Measurements from ENCODE around the gene C10orf71.

C10orf71 gene

DNA sequence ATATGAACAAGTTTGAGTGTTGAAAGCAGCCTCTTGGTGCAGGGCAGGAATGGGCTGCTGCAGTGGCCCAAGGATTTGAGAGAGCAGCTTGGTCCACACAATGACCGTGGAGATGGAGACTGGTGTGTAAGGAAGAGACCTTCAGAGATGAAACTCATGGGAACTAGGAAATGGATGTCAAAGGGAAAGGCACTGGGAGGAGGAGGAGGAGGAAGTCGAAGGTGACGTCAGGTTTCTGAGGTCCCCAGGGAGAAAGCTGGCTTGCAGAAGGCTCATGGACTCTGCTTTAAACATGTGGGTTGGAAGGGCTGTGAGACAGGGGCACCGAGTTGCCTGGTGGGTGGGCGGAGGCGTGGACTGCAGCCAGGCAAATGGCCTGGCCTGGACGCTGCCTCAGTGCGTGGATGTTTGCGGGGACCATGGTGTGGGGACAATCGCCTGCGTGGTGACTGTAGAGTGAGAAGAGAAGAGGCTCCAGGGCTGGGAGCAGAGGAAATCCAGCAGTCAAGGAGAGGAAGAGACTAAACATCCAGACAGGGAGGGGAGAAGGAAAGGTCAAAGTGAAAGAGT is 14.6 kb downstream of the C10orf71 start:
- no peak for DNase-seq (ENCODE audit: low read depth)

DNA sequence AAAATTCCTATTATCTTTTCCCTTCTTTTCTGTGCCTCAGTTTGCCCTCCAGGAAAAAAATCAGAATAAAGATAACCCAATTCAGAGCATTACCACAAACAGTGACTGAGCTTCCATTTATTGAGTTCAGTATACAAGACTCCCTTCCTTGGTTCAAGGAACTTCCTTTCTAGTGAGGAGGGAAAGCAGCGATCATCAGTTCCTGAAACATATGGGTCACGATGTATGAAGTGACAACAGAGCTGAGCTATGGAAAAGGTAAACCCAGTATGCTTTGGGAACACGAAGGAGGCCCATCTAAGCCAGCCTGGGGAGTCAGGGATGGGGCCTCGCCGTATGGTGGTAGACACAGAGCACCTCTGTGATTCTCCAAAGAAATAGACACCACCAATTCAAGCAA is 15.8 kb downstream of the C10orf71 start:
- DNase-seq (ENCODE audit: low read depth) = no peak

DNA sequence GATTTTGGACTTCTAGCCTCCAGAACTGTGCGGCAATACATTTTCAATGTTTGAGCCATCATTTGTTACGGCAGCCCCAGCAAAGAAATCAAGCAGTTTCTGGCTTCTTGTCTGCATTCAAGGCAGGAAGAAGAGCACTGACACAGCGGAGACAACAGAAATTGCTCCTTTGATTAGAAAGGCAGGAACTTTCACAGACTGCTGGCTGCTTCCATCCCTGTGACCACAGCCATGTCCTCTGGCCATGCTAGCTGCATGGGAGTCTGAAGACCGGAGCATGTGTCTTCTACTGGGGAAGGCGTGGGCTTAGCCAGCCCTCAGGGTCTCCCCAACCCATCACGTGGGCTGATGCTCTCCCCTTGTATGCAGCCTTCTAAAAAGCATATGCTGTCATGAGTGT is 19.1 kb downstream of the C10orf71 start:
- DNase-seq (ENCODE audit: low read depth) = no peak

DNA sequence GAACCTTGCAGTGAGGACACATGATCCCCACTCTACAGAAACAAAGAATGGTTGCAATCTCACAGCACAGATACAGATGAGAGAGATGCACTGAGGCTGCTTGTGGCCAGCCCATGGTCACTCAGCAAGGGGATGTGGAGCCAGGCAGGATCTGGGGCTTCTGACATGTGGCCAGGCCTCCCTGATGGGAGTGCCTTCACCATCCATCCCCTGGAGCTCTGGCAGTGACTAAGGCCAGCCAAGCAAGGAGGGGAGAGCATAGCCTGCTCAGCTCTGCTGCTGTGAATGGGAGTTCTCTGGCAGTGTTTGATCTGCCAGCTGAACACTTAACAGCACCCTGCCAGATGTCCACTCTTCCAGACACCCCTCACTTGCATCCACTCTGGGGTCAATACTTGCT is 19.8 kb downstream of the C10orf71 start:
- DNase-seq (ENCODE audit: low read depth) = no peak

DNA sequence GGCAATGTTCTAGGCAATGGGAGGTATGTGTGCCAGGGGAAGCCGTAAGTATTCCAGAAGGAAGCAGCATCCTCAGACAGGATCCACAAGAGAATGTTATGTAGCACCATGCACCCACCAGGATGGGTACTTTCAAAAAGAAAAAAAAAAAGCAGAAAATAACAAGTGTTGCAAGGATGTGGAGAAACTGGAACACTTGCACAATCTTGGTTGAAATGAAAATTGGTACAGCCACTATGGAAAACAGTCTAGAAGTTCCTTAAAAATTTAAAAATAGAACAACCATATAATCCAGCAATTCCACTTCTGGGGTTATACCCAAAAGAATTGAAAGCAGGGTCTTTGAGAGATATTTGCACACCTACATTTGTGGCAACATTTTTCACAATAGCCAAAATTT is 20.2 kb downstream of the C10orf71 start:
- DNase-seq (ENCODE audit: low read depth) = no peak

DNA sequence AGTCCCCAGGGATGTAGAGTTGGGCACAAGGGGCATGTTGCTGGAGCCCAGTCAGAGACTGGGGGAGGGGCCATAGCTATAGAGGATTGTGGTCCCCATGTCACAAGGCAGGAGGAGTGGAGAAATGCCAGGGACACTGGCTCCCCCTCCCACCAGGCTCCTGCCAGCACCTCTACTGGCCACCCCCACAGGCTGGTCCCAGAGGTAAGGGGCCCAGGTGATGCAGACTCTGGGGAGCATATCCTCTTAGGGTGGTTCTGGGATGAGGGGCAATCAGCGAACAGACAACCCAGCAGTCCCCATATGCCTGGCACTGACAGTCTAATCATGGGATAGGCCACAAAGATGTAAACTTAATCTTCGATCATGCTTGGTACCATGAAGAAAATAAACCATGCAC is 21.2 kb downstream of the C10orf71 start:
- DNase-seq (ENCODE audit: low read depth) = no peak

DNA sequence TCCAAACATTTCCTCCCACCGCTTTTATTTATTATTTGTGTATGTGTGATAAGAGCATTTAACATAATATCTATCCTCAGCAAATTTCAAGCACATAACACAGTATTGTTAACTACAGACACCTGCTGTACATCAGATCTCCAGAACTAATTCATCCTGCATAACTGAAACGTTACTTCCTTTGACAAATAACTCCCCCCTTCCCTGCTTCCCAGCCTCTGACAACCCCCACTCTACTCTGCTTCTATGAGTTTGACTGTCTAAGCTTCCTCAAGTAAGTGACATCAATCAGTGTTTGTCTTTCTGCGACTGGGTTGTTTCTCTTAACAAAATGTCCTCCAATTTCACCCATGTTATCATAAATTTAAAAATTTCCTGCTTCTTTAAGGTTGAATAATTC is 22.1 kb downstream of the C10orf71 start:
- DNase-seq (ENCODE audit: low read depth) = no peak

DNA sequence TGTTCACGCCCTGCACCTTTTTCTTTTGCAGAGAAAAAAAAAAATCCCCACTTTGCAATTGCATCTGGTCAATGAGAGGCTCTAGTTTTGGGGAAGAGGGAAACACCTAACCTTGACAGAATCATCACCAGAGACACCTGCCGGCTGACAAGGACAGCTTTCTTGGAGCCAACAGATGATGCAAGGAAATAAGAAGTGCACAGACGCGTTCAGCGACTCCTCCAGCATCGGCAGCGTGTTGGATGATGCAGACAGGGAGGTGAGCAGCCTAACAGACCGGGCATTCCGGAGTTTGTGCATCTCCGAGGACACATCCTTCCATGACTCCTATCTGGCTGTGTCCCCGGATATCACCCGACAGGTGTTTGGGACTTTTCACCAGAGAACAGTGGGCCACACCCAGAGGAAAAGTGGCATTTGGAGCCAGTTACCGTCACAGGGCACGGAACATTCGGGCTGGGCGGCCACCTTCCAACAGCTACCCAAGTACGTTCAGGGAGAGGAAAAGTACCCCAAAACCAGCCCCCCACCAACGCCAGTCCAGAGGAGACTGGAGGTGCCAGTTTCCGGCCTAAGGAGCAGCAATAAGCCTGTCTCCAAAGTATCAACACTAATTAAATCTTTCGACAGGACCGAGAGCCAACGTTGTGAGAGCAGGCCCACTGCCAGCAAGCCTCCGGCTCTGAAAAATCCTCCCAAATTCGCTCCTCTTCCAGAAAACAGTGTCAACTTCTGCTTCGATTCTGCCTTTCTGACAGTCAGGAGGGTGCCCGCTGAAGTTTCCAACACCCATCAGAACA is 23.6 kb downstream of the C10orf71 start:
- no peak for DNase-seq (ENCODE audit: low read depth)

DNA sequence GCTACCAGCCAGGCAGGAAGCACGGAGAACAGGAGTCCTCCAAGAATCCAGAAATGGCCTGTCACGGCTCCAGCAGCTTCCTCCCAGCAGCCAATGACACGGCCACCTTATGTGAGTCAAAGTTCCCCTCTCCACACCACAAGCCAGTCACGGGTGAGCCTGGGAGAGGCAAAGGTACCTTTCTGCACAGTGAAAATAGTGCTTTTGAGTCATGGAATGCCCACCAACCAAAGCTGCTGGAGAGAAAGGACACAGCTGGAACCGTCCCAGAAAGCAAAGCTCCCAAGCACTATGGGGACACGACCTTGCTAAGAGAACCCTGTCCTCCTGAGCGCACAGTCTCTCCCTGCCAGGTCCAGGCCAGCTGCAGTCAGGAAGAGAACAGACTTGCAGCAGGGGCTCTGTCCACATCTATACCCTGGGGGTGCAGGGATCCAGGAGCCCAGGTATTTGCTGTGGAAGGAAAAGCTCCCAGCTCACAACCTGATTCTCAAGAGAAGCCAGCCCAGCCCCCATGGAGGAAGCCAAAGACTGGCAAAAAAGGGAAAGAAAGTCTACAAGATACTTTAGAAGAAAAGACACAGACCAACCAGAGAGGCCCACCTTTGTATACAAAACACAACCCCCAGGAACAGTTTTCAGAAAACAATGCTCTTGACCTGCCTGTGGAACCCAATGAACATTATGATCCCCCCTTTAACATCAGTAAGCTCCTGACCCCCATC is 24.4 kb downstream of the C10orf71 start:
- no peak for DNase-seq (ENCODE audit: low read depth)

DNA sequence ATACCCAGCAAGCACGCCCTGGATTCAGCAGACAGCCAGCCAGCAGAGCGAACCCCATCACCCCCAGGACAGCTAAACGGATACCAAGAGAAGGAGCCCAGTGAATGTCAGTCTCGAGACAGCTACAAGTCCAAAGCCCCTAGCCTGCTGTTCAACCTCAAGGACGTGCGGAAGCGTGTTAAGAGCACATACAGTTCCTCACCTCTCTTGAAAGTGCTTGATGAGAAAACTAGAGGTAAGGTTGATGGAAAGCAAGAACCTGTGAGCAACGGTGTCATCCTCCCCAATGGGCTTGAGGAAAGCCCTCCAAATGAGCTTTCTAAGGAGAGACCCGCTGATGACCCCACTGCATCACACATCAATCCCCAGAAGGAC is 24.9 kb downstream of the C10orf71 start:
- no peak for DNase-seq (ENCODE audit: low read depth)

DNA sequence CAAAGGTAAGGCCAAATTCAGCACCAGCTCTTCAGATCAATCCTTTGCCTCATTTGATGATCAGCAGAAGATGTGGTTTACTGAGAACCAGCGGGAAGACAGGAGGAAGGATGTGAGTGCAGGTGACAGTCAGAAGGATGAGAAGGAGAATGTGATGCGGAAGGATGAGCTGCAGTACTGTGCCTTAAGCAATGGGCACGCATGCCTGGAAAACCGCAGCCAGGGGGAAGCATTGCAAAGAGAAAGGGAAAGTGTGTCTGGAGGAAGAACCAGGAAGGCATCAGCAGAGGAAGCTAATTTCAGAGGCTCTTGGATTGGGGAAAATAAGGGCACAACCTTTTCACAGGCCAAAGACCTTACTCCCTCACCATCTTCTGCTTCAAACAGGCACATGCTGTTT is 25.7 kb downstream of the C10orf71 start:
- DNase-seq (ENCODE audit: low read depth) = no peak

DNA sequence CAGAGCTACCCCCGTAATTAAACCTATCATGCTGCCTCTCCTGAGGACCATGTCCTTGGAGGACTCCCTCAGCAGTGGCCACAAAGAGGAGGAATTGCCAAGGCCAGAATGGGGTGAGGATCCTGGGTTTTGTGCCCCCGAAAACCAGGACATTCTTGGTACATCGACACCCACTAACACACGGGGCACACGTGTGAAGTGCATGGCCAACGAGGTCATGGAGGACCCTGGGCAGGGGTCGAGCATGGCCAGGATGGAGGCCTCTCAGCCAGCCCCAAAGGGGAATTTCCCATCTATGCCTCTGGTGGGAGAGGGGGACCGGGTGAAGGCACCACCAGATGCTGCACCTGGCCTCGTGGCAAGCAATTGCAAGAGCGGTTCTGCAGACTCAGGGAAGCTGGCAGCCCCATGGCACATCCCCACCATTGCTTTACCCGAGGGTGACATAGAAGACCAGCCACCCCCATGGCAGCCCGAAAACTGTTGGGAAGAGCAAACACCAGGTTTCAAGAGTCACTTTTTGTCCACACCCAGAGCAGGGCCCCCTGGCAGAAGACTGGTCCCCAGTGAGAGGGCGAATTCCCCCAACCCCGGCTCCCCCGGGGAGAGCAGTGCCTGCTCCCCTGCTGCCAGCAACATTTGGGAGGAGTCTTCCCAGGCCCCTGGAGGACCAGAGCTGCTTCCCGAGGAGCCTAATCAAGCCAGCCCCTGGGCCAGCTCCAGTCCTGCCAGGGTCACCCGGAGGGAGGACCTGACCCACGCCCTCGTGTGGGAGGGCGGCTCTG is 26.4 kb downstream of the C10orf71 start:
- DNase-seq (ENCODE audit: low read depth) = no peak

DNA sequence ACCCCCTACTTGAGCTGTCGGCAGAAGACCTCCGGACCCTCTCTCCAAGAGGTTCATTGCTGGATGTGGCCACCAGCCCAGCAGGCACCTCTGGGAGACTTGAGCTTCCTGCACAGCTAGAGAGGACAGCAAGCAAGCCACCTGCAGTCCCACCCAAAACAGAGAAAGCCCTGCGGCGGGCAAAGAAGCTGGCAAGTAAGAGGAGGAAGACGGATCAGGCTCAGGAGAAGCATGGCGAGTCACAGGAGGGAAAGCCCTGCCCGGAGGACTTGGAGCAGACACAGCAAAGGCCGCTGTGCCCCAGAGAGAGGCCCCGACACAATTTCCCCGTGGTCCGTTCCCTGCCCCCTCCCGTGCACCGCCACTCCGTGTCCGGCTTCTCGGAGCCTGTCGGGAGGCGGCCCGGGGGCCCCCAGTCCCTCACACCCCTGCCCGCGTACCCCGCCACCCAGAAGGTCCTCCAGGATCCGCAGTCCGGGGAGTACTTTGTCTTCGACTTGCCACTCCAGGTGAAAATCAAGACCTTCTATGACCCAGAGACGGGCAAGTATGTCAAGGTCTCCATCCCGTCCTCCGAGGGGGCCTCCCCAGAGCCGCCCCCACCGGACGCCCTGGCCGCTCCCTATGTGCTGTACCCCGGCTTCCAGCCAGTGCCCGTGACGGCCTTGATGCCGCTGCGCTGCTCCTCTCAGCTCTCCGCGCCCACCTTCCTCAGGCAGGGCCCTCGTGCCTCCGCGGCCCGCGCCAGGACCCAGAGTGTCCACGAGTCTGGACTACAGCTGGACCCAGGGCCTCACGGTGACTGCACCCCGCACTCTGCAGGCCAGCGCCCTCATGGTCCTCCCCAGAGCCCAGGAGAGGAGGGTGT is 27.2 kb downstream of the C10orf71 start:
- DNase-seq (ENCODE audit: low read depth) = no peak

DNA sequence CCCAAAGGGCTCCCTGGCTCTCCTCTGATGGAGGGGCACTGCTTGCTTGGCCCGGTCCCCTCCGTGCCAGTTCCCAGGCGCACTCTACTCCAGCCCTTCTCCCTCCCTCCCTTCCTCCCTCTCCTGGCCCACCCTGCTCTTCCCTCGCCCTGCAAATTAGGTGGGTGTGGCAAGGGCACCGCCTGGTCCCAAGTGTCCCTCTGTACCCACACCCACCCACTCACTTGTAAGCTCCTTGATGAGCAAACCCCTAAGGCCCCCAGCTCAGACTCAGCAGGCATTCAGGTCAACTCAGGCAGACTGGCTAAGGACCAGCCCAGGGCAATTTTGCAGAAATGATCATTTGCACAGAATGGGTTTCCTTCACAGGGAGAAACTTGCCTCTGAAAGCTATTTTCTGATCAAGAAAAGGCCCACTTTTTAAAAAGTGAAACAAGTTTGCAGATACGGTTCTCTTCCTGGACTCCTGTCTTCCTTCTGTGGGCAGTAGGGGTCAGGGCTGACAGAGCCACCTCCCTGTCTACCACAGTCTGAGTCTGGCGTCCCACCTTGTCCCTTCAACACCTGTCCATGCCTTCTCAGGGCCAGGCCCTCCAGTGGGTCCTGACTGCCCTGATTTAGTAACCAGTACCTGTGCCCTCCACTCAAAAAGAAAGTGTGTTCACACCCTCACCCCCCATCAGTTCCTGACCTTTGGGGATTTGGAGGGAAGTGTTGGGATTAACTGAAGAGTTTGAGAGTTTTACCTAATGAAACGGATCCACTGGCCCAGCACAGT is 28.3 kb downstream of the C10orf71 start:
- no peak for DNase-seq (ENCODE audit: low read depth)

DNA sequence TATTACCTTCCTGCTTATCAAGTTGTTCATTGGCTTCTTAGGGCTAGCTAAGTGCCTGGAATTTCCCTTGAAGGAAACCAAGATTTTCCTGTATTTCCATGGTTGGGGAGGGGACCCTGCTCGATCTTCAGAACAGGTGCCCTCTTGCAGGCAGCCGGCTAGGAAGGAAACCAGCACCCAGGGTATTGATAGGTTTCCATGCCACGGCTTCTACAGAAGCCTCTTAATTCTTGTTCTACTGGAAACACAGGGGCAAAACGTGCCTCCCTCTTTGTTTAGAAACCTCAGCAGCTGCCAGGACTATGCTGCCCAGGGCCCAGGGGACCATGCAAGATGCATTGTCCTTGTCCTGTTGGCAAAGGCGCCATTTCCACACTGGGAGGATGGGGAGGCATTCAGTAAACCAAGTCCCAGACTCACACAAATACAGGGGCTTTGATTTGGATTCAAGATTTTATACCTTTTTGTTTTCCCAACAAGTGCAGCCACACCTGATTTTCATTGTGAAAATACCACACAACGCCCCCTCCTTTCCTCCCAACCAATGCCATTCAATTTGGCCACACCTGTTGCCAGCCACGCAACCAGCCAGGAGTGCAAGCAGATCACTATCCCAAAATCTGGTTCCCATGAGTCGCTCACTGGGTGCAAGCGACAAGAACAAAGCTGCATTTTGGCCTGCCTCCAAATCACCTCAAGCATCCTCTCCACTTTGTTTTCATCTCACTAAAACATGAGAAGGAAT is 29.6 kb downstream of the C10orf71 start:
- no peak for DNase-seq (ENCODE audit: low read depth)

DNA sequence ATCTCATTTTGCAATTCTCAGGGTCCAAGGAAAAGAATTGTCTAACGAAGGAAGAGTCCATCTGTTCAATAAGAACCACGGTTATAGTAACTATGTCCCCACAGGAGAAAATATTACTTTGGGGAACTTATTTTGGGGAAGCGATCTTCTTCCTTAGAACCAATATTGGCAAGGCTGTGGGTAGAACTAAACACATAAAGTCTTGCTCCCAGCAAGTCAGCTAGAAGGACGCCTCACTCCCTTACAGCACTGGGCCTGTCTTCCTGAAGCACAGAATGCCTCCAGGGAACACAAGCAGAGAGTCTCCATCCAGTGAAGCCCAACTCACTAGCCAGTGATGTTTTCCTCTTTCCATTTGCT is 30.2 kb downstream of the C10orf71 start:
- DNase-seq (ENCODE audit: low read depth) = no peak

DNA sequence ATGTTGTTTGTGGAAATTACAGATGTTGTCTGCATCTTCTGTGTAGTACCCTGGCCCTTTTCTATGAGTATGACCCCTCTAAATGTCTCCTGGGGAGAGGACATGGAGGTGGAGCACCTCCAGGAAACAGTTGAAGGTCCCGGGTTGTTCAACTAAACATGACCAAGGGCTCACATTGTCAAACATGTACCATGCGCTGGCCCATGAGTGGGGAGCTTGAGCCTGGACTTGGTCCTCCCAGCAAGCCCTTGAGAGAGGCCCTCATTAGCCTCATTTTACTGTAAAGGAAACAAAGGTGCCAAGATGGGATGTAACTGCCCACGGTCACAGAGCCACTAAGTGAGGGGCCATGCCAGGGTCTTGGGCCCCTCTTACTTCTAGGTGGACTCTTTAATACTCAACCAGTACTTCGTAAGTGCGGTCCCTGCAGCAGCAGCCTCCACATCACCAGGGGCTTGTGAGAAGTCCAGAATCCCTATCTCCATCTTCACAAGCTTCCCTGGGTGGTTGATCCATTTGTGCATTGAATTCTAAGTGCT is 31.2 kb downstream of the C10orf71 start:
- no peak for DNase-seq (ENCODE audit: low read depth)

DNA sequence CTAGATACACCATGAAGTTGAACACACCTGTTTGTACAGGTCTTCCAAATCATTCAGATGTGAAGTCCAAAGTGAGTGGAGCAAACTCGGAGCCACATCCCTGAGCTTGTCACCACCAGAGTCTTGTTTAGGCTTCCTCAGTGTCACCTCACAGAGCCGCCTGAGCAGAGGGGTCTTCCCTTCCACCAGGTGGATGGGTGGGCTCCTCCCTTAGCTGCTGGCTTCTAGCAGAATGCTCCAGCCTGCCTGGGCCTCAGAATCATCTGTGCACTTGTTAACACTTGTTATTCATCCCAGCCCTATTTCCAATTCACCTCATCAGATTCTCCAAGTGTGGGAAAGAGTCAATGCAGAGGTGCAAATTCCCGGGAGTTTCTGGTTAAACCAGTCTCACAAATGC is 32.5 kb downstream of the C10orf71 start:
- DNase-seq (ENCODE audit: low read depth) = no peak

DNA sequence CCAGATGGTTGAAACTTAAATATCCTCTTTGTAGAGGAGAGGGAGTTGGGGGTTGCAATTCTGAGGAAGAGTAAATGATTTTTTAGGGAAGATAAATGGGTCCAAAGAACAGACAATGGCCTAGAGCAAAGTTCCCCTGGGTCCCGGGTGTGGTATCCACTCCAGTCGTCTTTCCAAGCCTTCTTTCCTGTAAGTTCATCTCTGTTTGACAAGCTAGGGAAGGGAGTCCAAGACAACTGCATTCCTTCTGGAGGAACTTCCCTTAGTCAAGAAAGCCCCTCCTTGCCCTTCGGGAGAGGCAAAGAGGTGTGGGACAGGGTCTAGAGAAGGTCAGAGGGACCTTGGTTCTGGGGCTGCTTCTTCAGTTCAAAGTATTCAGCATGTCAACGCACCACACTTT is 33.4 kb downstream of the C10orf71 start:
- no peak for DNase-seq (ENCODE audit: low read depth)

DNA sequence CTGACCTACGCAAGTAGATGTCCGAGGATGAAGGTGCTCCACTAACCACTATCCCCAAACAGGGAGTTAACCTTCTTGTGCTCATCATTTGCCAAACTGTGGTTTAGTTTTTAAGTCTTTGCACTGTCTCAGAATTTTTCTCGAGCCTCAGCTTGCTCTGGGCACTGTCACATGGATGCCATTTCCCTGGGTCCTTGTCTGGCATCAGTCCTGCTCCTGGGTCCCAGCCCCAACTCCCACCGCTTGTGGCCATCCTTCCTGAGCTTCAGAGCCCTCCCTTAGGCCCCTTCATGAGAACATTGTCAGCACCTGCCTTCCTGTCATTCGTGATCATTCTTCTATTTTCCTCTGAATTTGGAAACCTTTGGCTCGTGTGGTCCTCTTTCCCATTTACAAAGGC is 33.8 kb downstream of the C10orf71 start:
- no peak for DNase-seq (ENCODE audit: low read depth)
